ENCODE data around the gene CCNJL. TPM values are rescaled to one million over a fixed set of nuclear protein-coding genes. Genes with fewer than 3 reads are reported as not detected.
A peak's percentile ranks its signal among the peaks of the same experiment; 100 is the strongest.

The CCNJL gene
- total RNA-seq, 1 donor from 2014 or later = 11.4 TPM

DNA sequence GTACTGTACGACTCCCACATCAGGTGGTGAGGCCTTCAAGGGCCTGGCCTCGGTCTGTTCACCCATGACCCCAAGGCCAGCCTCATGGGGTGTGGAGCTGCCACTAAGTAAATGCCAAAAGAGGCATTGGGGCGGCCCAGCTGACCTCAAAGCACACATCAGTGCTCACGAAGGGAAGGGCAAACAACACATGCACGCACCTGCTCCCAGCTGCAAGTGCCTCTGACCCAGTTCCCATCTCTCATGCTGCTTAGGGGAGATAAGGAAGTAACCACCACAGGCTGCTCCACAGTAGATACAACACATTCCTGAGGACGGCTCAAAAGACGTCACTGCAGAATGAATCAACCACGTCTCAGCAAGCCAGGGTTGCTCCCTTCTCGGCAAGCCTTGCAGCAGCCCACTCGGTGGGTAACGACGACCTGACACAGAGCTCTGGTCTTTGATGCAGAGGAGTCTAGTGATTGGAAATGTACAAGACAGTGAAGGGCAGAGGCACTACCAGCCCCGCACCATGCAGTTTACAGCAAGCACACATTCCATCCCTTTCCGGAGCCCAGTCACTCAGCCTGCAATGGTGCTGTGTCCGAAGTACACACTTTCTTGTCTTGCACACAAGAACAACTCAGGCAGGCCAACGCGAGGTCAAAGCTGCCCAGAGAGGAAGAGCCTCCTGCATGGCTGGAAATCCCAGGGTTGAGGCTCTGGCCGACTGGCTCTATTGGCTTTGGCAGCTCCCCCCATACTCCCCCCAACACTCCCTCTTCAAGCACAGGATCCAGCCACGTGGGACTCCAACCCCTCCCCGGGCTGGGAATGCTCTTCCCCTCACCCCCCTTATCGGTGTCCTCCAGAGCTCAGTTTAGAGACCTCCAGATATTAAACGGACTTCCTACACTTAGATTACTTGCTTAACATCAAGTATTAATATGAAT lies 51.2 kb downstream of the CCNJL start:
- no peaks in the 10 kb centered on the region for H3K9me3 Mint-ChIP-seq (ENCODE audit: low read depth)
- H3K4me3 Mint-ChIP-seq (ENCODE audit: unreplicated experiment) = no peak overlapping the region
- peak overlapping the region; percentile 28 for H3K27ac Mint-ChIP-seq (ENCODE audit: unreplicated experiment)
- no peaks in the 10 kb centered on the region for H3K27me3 Mint-ChIP-seq (ENCODE audit: low read depth)
- TF ChIP-seq CTCF (IDR thresholded peaks at IDR 0.05) = no peak
- peaks cover 10% of the 10 kb centered on the region for H3K4me1 Mint-ChIP-seq (ENCODE audit: low read depth)
- peaks cover 3% of the 10 kb centered on the region for H3K36me3 Mint-ChIP-seq (ENCODE audit: low read depth)
- DNase-seq (ENCODE audit: low spot score) = no peak

DNA sequence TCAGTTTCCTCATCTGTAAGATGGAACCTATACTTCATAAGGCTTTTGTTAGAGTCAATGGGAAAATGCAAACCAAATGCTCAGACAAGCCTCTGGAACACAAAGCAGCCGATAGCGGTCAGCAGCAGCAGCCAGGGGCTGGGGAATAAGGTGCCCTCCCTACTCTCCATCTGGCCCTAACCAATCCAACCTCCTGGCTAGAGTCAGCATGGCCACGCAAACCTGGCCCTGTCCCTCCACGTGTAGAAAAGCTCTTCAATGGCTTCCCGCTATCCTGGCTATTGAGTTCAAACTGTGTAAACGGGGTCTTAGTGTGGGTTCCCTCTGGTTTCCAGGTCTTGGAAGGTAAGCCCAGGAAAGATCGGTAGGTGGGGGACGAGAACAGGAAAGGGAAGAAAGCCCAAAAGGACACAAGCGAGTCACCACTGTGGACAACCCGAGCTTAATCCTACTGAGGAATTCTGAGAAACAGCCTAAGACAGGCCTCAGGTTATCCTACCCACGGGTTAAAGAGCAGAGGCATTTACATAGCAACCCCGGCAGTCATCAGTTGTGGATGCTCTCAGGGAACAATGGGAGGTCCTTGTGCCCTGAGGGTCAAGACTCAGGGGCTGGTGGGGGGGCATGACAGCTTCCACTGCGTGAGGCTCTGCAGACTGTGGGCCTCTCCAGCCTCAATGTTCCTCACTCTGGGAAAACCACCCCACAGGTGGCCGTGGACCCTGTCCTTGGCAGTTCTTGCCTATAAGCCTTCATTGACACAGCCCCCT lies 52.2 kb downstream of the CCNJL start:
- H3K36me3 Mint-ChIP-seq (ENCODE audit: low read depth) = peaks cover 3% of the 10 kb centered on the region
- H3K27me3 Mint-ChIP-seq (ENCODE audit: low read depth) = no peaks in the 10 kb centered on the region
- H3K27ac Mint-ChIP-seq (ENCODE audit: unreplicated experiment) = no peak overlapping the region
- DNase-seq (ENCODE audit: low spot score) = peak; percentile 46
- H3K4me3 Mint-ChIP-seq (ENCODE audit: unreplicated experiment) = no peak overlapping the region
- H3K4me1 Mint-ChIP-seq (ENCODE audit: low read depth) = peaks cover 10% of the 10 kb centered on the region
- H3K9me3 Mint-ChIP-seq (ENCODE audit: low read depth) = no peaks in the 10 kb centered on the region
- TF ChIP-seq CTCF (IDR thresholded peaks at IDR 0.05) = no peak

GRCh38 chr5:160259341-160259740 lies 53.0 kb downstream of the CCNJL start:
- no peaks in the 10 kb centered on the region for H3K27me3 Mint-ChIP-seq (ENCODE audit: low read depth)
- H3K4me1 Mint-ChIP-seq (ENCODE audit: low read depth) = peaks cover 10% of the 10 kb centered on the region
- no peak overlapping the region for H3K4me3 Mint-ChIP-seq (ENCODE audit: unreplicated experiment)
- no peak for TF ChIP-seq CTCF (IDR thresholded peaks at IDR 0.05)
- H3K9me3 Mint-ChIP-seq (ENCODE audit: low read depth) = no peaks in the 10 kb centered on the region
- no peak overlapping the region for H3K27ac Mint-ChIP-seq (ENCODE audit: unreplicated experiment)
- peak; percentile 73 for DNase-seq (ENCODE audit: low spot score)
- peaks cover 3% of the 10 kb centered on the region for H3K36me3 Mint-ChIP-seq (ENCODE audit: low read depth)

GRCh38 chr5:160254706-160255105 lies 57.7 kb downstream of the CCNJL start:
- no peaks in the 10 kb centered on the region for H3K4me1 Mint-ChIP-seq (ENCODE audit: low read depth)
- no peak overlapping the region for H3K27ac Mint-ChIP-seq (ENCODE audit: unreplicated experiment)
- H3K27me3 Mint-ChIP-seq (ENCODE audit: low read depth) = no peaks in the 10 kb centered on the region
- TF ChIP-seq CTCF (IDR thresholded peaks at IDR 0.05) = no peak
- H3K4me3 Mint-ChIP-seq (ENCODE audit: unreplicated experiment) = no peak overlapping the region
- H3K9me3 Mint-ChIP-seq (ENCODE audit: low read depth) = no peaks in the 10 kb centered on the region
- no peak for DNase-seq (ENCODE audit: low spot score)
- peaks cover 22% of the 10 kb centered on the region for H3K36me3 Mint-ChIP-seq (ENCODE audit: low read depth)

DNA sequence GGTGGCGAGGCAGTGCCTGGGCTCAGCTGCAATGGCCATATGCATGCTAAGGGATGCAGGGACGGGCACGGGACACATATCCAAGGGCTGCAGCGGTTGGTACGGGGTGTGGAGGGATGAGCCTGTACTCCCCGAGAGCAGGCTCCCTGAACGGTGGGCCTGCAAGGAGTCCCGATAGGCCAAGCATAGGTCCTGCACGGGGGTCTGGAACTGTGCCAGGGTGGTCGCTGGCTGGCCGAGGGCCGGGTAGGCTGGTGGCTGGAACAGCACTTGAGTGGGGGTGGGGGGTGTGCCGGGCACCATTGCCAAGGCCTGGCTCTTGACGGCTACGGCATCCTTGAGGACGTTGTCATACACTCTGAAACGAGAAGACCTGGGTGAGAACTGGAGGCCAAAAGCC lies 58.9 kb downstream of the CCNJL start:
- no peaks in the 10 kb centered on the region for H3K27me3 Mint-ChIP-seq (ENCODE audit: low read depth)
- TF ChIP-seq CTCF (IDR thresholded peaks at IDR 0.05) = no peak
- peaks cover 20% of the 10 kb centered on the region for H3K36me3 Mint-ChIP-seq (ENCODE audit: low read depth)
- H3K4me3 Mint-ChIP-seq (ENCODE audit: unreplicated experiment) = no peak overlapping the region
- H3K27ac Mint-ChIP-seq (ENCODE audit: unreplicated experiment) = no peak overlapping the region
- DNase-seq (ENCODE audit: low spot score) = no peak
- H3K4me1 Mint-ChIP-seq (ENCODE audit: low read depth) = no peaks in the 10 kb centered on the region
- H3K9me3 Mint-ChIP-seq (ENCODE audit: low read depth) = no peaks in the 10 kb centered on the region
